ENCODE results near the gene PLXNA1.

The PLXNA1 gene

DNA sequence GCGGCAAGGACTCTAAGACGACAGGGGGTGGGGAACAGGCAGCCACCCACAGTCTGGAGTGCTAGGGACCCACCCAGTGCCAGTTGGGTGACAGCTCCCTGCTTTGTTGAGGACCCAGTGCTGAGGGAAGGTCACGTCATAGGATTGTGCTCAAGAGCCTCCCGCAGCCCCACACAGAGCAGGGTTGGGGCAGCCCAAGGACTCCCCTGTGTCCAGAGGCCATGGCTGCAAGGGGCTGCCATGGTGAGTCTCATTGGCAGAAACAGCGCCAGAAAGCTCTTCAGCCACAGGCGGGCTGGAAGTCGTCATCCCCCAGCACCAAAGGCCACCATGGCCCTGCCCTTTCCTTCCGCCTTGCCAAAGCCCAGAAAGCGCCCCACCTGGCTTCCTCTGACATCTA is 37.0 kb upstream of the PLXNA1 start:
- no peak for DNase-seq (ENCODE audit: extremely low read depth, low read depth)
- no peak for TF ChIP-seq CTCF (IDR thresholded peaks at IDR 0.05; ENCODE audit: low read depth, low read length)

GRCh38 chr3:126946405-126946804 is 36.5 kb upstream of the PLXNA1 start:
- TF ChIP-seq CTCF (IDR thresholded peaks at IDR 0.05; ENCODE audit: low read depth, low read length), result no peak
- no peak for DNase-seq (ENCODE audit: extremely low read depth, low read depth)

GRCh38 chr3:126947429-126947828 is 35.5 kb upstream of the PLXNA1 start:
- DNase-seq (ENCODE audit: extremely low read depth, low read depth), result no peak
- TF ChIP-seq CTCF (IDR thresholded peaks at IDR 0.05; ENCODE audit: low read depth, low read length), result no peak

DNA sequence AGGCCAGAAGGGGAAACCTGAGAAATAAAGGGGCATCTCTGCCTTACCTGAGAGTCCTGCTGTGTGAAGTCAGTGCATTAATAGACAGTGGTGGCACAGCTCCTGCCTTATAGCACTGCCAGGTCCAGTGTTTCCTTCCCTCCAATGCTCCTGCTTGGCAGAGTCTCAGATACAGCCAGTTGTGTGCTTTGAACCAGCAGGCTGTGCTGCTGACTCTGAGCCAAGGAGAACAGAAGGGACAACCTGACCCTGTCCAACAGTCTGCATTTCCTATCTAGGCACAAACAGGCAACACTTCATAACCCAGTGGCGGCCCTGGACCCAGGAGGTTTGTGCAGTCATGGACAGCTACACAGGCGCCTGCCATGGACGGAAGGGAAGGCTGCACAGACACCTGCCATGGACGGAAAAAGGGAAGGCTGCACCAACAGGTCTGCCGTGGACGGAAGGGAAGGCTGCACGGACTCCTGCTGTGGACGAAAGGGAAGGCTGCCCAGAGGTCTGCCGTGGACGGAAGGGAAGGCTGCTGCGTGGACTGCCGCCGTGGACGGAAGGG is 33.9 kb upstream of the PLXNA1 start:
- no peak for DNase-seq (ENCODE audit: extremely low read depth, low read depth)
- TF ChIP-seq CTCF (IDR thresholded peaks at IDR 0.05; ENCODE audit: low read depth, low read length), result no peak

DNA sequence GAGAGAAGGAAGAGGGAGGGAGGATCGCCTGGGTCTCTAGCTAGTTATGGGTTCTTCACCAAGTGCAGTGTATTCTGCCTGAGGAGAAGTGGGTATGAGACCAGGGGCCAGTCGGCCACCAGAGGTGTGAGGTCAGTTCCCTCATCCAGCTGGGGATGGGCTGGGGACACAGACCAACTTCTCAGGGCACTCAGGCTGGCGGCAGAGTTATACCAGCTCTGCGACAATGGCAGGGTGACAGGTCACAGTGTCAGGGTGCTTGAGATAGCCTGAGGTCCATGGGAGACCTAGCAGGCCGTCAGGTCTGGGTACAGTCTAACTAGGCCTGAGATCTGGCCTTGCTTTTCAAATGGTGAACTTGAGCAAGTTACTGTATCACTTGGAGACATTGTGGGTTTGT is 31.4 kb upstream of the PLXNA1 start:
- DNase-seq (ENCODE audit: extremely low read depth, low read depth), result no peak
- no peak for TF ChIP-seq CTCF (IDR thresholded peaks at IDR 0.05; ENCODE audit: low read depth, low read length)

- DNase-seq (ENCODE audit: extremely low read depth, low read depth), result no peak
- no peak for TF ChIP-seq CTCF (IDR thresholded peaks at IDR 0.05; ENCODE audit: low read depth, low read length)
These were observed 30.5 kb upstream of the PLXNA1 start for GRCh38 chr3:126952261-126952982.

GRCh38 chr3:126952983-126953660 is 29.8 kb upstream of the PLXNA1 start:
- no peak for TF ChIP-seq CTCF (IDR thresholded peaks at IDR 0.05; ENCODE audit: low read depth, low read length)
- no peak for DNase-seq (ENCODE audit: extremely low read depth, low read depth)
